Measurements from ENCODE around the gene STK32C. TPM values are rescaled to one million over a fixed set of nuclear protein-coding genes. Genes with fewer than 3 reads are reported as not detected.

STK32C gene
- total and polyA plus RNA-seq, 2 donors from 2014 or later, result 11.6 to 14.4 TPM

GRCh38 chr10:132237396-132237795 is 70.4 kb downstream of the STK32C start:
- Histone ChIP-seq H3K27me3 (ENCODE audit: control insufficient read depth, insufficient read depth, low read length) (no peaks in the 10 kb centered on the region), H3K4me3 (ENCODE audit: low read length in 3 of 3) (no peak overlapping the region), H3K27ac (ENCODE audit: low read depth in 2 of 2, low read length in 2 of 2) (no peak overlapping the region), H3K36me3 (ENCODE audit: control insufficient read depth in 2 of 3, insufficient read depth in 3 of 3, low read length in 3 of 3) (no peaks in the 10 kb centered on the region), H3K4me1 (ENCODE audit: control insufficient read depth in 2 of 3, insufficient read depth in 2 of 3, low read depth in 1 of 3, low read length in 3 of 3) (no peaks in the 10 kb centered on the region), H3K9ac (ENCODE audit: low read length in 3 of 3) (no peak overlapping the region), H3K9me3 (ENCODE audit: control insufficient read depth in 2 of 3, insufficient read depth in 1 of 3, low read length in 3 of 3) (no peaks in the 10 kb centered on the region)
- DNase-seq (peak in 1 of 5 donors; percentile 66), FAIRE-seq (no peak)
- TF ChIP-seq, protein P1, sequence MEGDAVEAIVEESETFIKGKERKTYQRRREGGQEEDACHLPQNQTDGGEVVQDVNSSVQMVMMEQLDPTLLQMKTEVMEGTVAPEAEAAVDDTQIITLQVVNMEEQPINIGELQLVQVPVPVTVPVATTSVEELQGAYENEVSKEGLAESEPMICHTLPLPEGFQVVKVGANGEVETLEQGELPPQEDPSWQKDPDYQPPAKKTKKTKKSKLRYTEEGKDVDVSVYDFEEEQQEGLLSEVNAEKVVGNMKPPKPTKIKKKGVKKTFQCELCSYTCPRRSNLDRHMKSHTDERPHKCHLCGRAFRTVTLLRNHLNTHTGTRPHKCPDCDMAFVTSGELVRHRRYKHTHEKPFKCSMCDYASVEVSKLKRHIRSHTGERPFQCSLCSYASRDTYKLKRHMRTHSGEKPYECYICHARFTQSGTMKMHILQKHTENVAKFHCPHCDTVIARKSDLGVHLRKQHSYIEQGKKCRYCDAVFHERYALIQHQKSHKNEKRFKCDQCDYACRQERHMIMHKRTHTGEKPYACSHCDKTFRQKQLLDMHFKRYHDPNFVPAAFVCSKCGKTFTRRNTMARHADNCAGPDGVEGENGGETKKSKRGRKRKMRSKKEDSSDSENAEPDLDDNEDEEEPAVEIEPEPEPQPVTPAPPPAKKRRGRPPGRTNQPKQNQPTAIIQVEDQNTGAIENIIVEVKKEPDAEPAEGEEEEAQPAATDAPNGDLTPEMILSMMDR (IDR thresholded peaks at IDR 0.05; ENCODE audit: borderline replicate concordance, extremely low read depth, insufficient read depth), result no peak
- intact Hi-C loops (cut with DNase I), result no loop called here

GRCh38 chr10:132236881-132237280 is 70.9 kb downstream of the STK32C start:
- peak in 1 of 5 donors; percentile 68 for DNase-seq
- no peak overlapping the region for H3K27ac ChIP-seq (ENCODE audit: low read depth in 2 of 2, low read length in 2 of 2)
- H3K4me1 ChIP-seq (ENCODE audit: control insufficient read depth in 2 of 3, insufficient read depth in 2 of 3, low read depth in 1 of 3, low read length in 3 of 3), result no peaks in the 10 kb centered on the region
- H3K9me3 ChIP-seq (ENCODE audit: control insufficient read depth in 2 of 3, insufficient read depth in 1 of 3, low read length in 3 of 3), result no peaks in the 10 kb centered on the region
- H3K9ac ChIP-seq (ENCODE audit: low read length in 3 of 3), result no peak overlapping the region
- FAIRE-seq, result no peak
- intact Hi-C loops (cut with DNase I), result no loop called here
- TF ChIP-seq, protein P1 (IDR thresholded peaks at IDR 0.05; ENCODE audit: borderline replicate concordance, extremely low read depth, insufficient read depth), result no peak
- no peaks in the 10 kb centered on the region for H3K36me3 ChIP-seq (ENCODE audit: control insufficient read depth in 2 of 3, insufficient read depth in 3 of 3, low read length in 3 of 3)
- no peaks in the 10 kb centered on the region for H3K27me3 ChIP-seq (ENCODE audit: control insufficient read depth, insufficient read depth, low read length)
- no peak overlapping the region for H3K4me3 ChIP-seq (ENCODE audit: low read length in 3 of 3)

- DNase-seq (peak in 1 of 5 donors; percentile 66), FAIRE-seq (no peak)
- Histone ChIP-seq H3K9me3 (ENCODE audit: control insufficient read depth in 2 of 3, insufficient read depth in 1 of 3, low read length in 3 of 3) (no peaks in the 10 kb centered on the region), H3K4me1 (ENCODE audit: control insufficient read depth in 2 of 3, insufficient read depth in 2 of 3, low read depth in 1 of 3, low read length in 3 of 3) (no peaks in the 10 kb centered on the region), H3K4me3 (ENCODE audit: low read length in 3 of 3) (no peak overlapping the region), H3K9ac (ENCODE audit: low read length in 3 of 3) (no peak overlapping the region), H3K27ac (ENCODE audit: low read depth in 2 of 2, low read length in 2 of 2) (no peak overlapping the region), H3K27me3 (ENCODE audit: control insufficient read depth, insufficient read depth, low read length) (no peaks in the 10 kb centered on the region), H3K36me3 (ENCODE audit: control insufficient read depth in 2 of 3, insufficient read depth in 3 of 3, low read length in 3 of 3) (no peaks in the 10 kb centered on the region)
- intact Hi-C loops (cut with DNase I), result no loop called here
- TF ChIP-seq, protein P1 (IDR thresholded peaks at IDR 0.05; ENCODE audit: borderline replicate concordance, extremely low read depth, insufficient read depth), result no peak
Measured at GRCh38 chr10:132236161-132236560, 71.6 kb downstream of the STK32C start.

DNA sequence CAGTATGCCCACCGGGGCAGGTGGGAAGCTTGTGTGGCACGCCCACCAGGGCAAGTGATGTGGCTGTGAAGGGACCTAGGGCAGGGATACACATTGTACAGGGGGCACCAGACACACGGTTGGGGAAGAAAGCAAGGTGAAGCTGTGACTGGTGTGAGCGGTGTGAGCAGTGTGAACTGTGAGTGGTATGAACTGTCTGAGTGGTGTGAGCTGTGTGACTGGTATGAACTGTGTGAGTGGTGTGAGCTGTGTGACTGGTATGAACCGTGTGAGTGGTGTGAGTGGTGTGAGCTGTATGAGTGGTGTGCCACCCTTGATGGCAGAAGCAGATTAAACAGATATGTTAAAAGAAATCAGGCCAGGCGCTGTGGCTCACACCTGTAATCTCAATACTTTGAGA is 72.9 kb downstream of the STK32C start:
- intact Hi-C loops (cut with DNase I), result no loop called here
- Histone ChIP-seq H3K36me3 (ENCODE audit: control insufficient read depth in 2 of 3, insufficient read depth in 3 of 3, low read length in 3 of 3) (no peaks in the 10 kb centered on the region), H3K4me1 (ENCODE audit: control insufficient read depth in 2 of 3, insufficient read depth in 2 of 3, low read depth in 1 of 3, low read length in 3 of 3) (no peaks in the 10 kb centered on the region), H3K27ac (ENCODE audit: low read depth in 2 of 2, low read length in 2 of 2) (no peak overlapping the region), H3K9ac (ENCODE audit: low read length in 3 of 3) (no peak overlapping the region), H3K27me3 (ENCODE audit: control insufficient read depth, insufficient read depth, low read length) (no peaks in the 10 kb centered on the region), H3K4me3 (ENCODE audit: low read length in 3 of 3) (no peak overlapping the region), H3K9me3 (ENCODE audit: control insufficient read depth in 2 of 3, insufficient read depth in 1 of 3, low read length in 3 of 3) (no peaks in the 10 kb centered on the region)
- TF ChIP-seq, protein P1 (IDR thresholded peaks at IDR 0.05; ENCODE audit: borderline replicate concordance, extremely low read depth, insufficient read depth), result no peak
- DNase-seq (no peak), FAIRE-seq (no peak)
